ENCODE results near the gene TRAPPC10.

TRAPPC10 gene

GRCh38 chr21:43981151-43981870, 30.8 kb upstream of the TRAPPC10 start:
- no peaks in the 10 kb centered on the region for H3K9me3 Mint-ChIP-seq
- TF ChIP-seq CTCF (IDR thresholded peaks at IDR 0.05), result no peak
- peaks cover 23% of the 10 kb centered on the region for H3K27me3 Mint-ChIP-seq (ENCODE audit: low read depth, poor library complexity)
- no peaks in the 10 kb centered on the region for H3K36me3 Mint-ChIP-seq (ENCODE audit: low read depth)
- H3K4me1 Mint-ChIP-seq, result peaks cover 61% of the 10 kb centered on the region
- DNase-seq, result no peak
- H3K27ac Mint-ChIP-seq, result peak overlapping the region; percentile 92
- no peak overlapping the region for H3K4me3 Mint-ChIP-seq

GRCh38 chr21:43981871-43982210, 30.3 kb upstream of the TRAPPC10 start:
- H3K4me1 Mint-ChIP-seq, result peaks cover 66% of the 10 kb centered on the region
- no peak for TF ChIP-seq CTCF (IDR thresholded peaks at IDR 0.05)
- H3K4me3 Mint-ChIP-seq, result peak overlapping the region; percentile 27
- H3K27me3 Mint-ChIP-seq (ENCODE audit: low read depth, poor library complexity), result peaks cover 28% of the 10 kb centered on the region
- H3K27ac Mint-ChIP-seq, result peak overlapping the region; percentile 91
- no peaks in the 10 kb centered on the region for H3K36me3 Mint-ChIP-seq (ENCODE audit: low read depth)
- DNase-seq, result no peak
- H3K9me3 Mint-ChIP-seq, result no peaks in the 10 kb centered on the region

GRCh38 chr21:43982489-43983078, 29.5 kb upstream of the TRAPPC10 start:
- H3K4me1 Mint-ChIP-seq, result peaks cover 72% of the 10 kb centered on the region
- H3K27ac Mint-ChIP-seq, result peak overlapping the region; percentile 91
- H3K36me3 Mint-ChIP-seq (ENCODE audit: low read depth), result no peaks in the 10 kb centered on the region
- no peak overlapping the region for H3K4me3 Mint-ChIP-seq
- no peak for DNase-seq
- H3K9me3 Mint-ChIP-seq, result no peaks in the 10 kb centered on the region
- TF ChIP-seq CTCF (IDR thresholded peaks at IDR 0.05), result no peak
- peaks cover 24% of the 10 kb centered on the region for H3K27me3 Mint-ChIP-seq (ENCODE audit: low read depth, poor library complexity)

- Mint-ChIP-seq H3K4me3 (no peak overlapping the region), H3K9me3 (no peaks in the 10 kb centered on the region)
Observed at GRCh38 chr21:43983390-43983789, 28.7 kb upstream of the TRAPPC10 start.

GRCh38 chr21:43983860-43984420, 28.2 kb upstream of the TRAPPC10 start:
- H3K4me1 Mint-ChIP-seq, result peaks cover 72% of the 10 kb centered on the region
- no peak for TF ChIP-seq CTCF (IDR thresholded peaks at IDR 0.05)
- no peaks in the 10 kb centered on the region for H3K36me3 Mint-ChIP-seq (ENCODE audit: low read depth)
- no peak for DNase-seq
- H3K9me3 Mint-ChIP-seq, result no peaks in the 10 kb centered on the region
- peak overlapping the region; percentile 92 for H3K27ac Mint-ChIP-seq
- H3K4me3 Mint-ChIP-seq, result no peak overlapping the region
- H3K27me3 Mint-ChIP-seq (ENCODE audit: low read depth, poor library complexity), result peaks cover 25% of the 10 kb centered on the region

More at GRCh38 chr21:43983390-43983789, 28.7 kb upstream of the TRAPPC10 start:
- TF ChIP-seq CTCF (IDR thresholded peaks at IDR 0.05), result no peak
- DNase-seq, result no peak
- Mint-ChIP-seq H3K36me3 (ENCODE audit: low read depth) (no peaks in the 10 kb centered on the region), H3K27me3 (ENCODE audit: low read depth, poor library complexity) (peaks cover 25% of the 10 kb centered on the region), H3K4me1 (peaks cover 72% of the 10 kb centered on the region), H3K27ac (no peak overlapping the region)
